Cardiac fibroblast (primary cell): ENCODE results near the gene PRKCH.

Experiments used
- DNase-seq, 2 donors: peaks; one replicate each; pipeline versions ENCODE4 v3.0.0 to v3.0.0-alpha.2; 2010; ENCODE audit warnings: low read depth in 2 of 2
- H3K4me3 ChIP-seq, 2 donors: replicated peaks in 1 of 2; 1 replicate in 1 of 2; 2 replicates in 1 of 2; pipeline ENCODE4 v1.5.1; 2011; ENCODE audit warnings: low read depth in 2 of 2, low read length in 2 of 2, mild to moderate bottlenecking in 2 of 2, moderate library complexity in 1 of 2
- CTCF ChIP-seq: IDR thresholded peaks from one replicate; pipeline ENCODE4 v1.5.1; 2011; ENCODE audit warnings: low read depth, mild to moderate bottlenecking, low read length, inconsistent platforms

PRKCH gene

GRCh38 chr14:61466249-61466904 lies 145.0 kb downstream of the PRKCH start:
- no peak for TF ChIP-seq CTCF
- no peak overlapping the region for H3K4me3 ChIP-seq
- peak; percentile 99 to 100 for DNase-seq

GRCh38 chr14:61466905-61467280 lies 145.5 kb downstream of the PRKCH start:
- H3K4me3 ChIP-seq: no peak overlapping the region
- DNase-seq: no peak
- no peak for TF ChIP-seq CTCF

- DNase-seq: no peak
- no peak overlapping the region for H3K4me3 ChIP-seq
- TF ChIP-seq CTCF: no peak
These were observed 145.9 kb downstream of the PRKCH start for GRCh38 chr14:61467296-61467695.

- TF ChIP-seq CTCF: no peak
- no peak for DNase-seq
- H3K4me3 ChIP-seq: no peak overlapping the region
These were observed 146.9 kb downstream of the PRKCH start for GRCh38 chr14:61468063-61468825.

GRCh38 chr14:61469781-61470180 lies 148.4 kb downstream of the PRKCH start:
- no peak for TF ChIP-seq CTCF
- DNase-seq: no peak
- no peak overlapping the region for H3K4me3 ChIP-seq

GRCh38 chr14:61470261-61470960 lies 149.0 kb downstream of the PRKCH start:
- H3K4me3 ChIP-seq: peak overlapping the region; percentile 1 to 8
- DNase-seq: peak; percentile 99 to 100
- peak; percentile 43 for TF ChIP-seq CTCF
